Osteoblast (primary cell): ENCODE results near the gene PARVA. TPM values are rescaled to one million over a fixed set of nuclear protein-coding genes. Genes with fewer than 3 reads are reported as not detected.
A peak's percentile ranks its signal among the peaks of the same experiment; 100 is the strongest.

Experiments
- DNase-seq: peaks from one replicate; pipeline ENCODE4 v3.0.0; 2011; ENCODE audit warnings: low spot score, mixed read lengths; ENCODE audit not compliant: insufficient read length; ENCODE audit errors: missing footprints
- H2AFZ ChIP-seq: 2 replicates; pipeline ENCODE4 v1.6.0; 2011; ENCODE audit warnings: mild to moderate bottlenecking, low read length
- H3K27ac ChIP-seq: 2 replicates; pipeline ENCODE4 v1.5.1; 2011; ENCODE audit warnings: mild to moderate bottlenecking, low read depth, low read length, moderate library complexity
- H3K27me3 ChIP-seq: 2 replicates; pipeline ENCODE4 v1.6.0; 2012; ENCODE audit warnings: mild to moderate bottlenecking, control low read depth, inconsistent platforms, low read length, moderate library complexity; ENCODE audit not compliant: insufficient read depth
- H3K36me3 ChIP-seq: 2 replicates; pipeline ENCODE4 v1.5.1; 2011; ENCODE audit warnings: mild to moderate bottlenecking, low read length, control low read depth, moderate library complexity; ENCODE audit not compliant: insufficient read depth
- H3K4me1 ChIP-seq: 2 replicates; pipeline ENCODE4 v1.5.1; 2011; ENCODE audit warnings: mild to moderate bottlenecking, low read length, control low read depth, moderate library complexity; ENCODE audit not compliant: insufficient read depth
- H3K4me2 ChIP-seq: 2 replicates; pipeline ENCODE4 v1.6.0; 2011; ENCODE audit warnings: mild to moderate bottlenecking, low read length; ENCODE audit not compliant: insufficient read depth
- H3K4me3 ChIP-seq: fragments of 200-600 bp; sonication (generic); 3 replicates; pipeline ENCODE4 v1.5.1; 2012; ENCODE audit warnings: mild to moderate bottlenecking, low read length, inconsistent platforms; ENCODE audit not compliant: insufficient read depth
- H3K79me2 ChIP-seq: 2 replicates; pipeline ENCODE4 v1.6.0; 2012; ENCODE audit warnings: mild to moderate bottlenecking, low read length, control low read depth, inconsistent platforms; ENCODE audit not compliant: insufficient read depth
- H3K9me3 ChIP-seq: 2 replicates; pipeline ENCODE4 v1.5.1; 2011; ENCODE audit warnings: low read depth, low read length, control low read depth
- H4K20me1 ChIP-seq: 2 replicates; pipeline ENCODE4 v1.6.0; 2012; ENCODE audit warnings: mild to moderate bottlenecking, low read length, control low read depth; ENCODE audit not compliant: insufficient read depth
- CTCF ChIP-seq: IDR thresholded peaks from 2 replicates; pipeline ENCODE4 v1.5.1; 2011; ENCODE audit warnings: mild to moderate bottlenecking, low read depth, low read length, moderate library complexity; ENCODE audit errors: extremely low read depth
- total RNA-seq: library from RNA; depleted of rRNA; stranded (reverse); fragments of >200 nt; gene quantifications from 2 replicates; pipeline ENCODE4 v1.2.3, GENCODE V29; 2012

PARVA gene
- total RNA-seq, 1 donor, result 74.9 TPM

- peaks cover 13% of the 10 kb centered on the region for H3K4me1 ChIP-seq
- H4K20me1 ChIP-seq, result no peaks in the 10 kb centered on the region
- H3K27me3 ChIP-seq, result no peaks in the 10 kb centered on the region
- no peak for TF ChIP-seq CTCF
- H3K9me3 ChIP-seq, result no peaks in the 10 kb centered on the region
- H3K79me2 ChIP-seq, result no peaks in the 10 kb centered on the region
- no peak overlapping the region for H2AFZ ChIP-seq
- no peaks in the 10 kb centered on the region for H3K36me3 ChIP-seq
- no peak overlapping the region for H3K4me2 ChIP-seq
- DNase-seq, result no peak
- no peak overlapping the region for H3K27ac ChIP-seq
- H3K4me3 ChIP-seq, result no peak overlapping the region
Observed at GRCh38 chr11:12372111-12372510, 5.3 kb upstream of the PARVA start.

DNA sequence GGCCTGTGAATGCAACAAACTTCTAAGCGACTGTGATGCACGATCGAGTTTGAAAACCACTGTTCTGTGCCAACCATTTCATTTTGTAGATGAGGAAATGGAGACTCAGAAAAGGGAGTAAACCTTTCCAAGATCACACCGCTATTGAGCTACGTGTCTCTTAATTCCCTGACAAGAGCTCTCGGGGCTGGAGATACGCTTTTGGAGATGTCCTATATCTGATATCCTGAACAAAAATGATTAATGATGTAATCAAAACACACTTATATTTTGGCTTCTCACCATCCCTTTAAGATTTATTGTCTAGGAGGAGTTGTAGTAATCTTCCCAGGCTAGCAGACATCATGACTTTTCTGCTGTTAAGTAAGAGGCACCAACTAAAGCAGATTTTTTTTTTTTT, 1.7 kb upstream of the PARVA start:
- Histone ChIP-seq H2AFZ (no peak overlapping the region), H3K27ac (no peak overlapping the region)

DNA sequence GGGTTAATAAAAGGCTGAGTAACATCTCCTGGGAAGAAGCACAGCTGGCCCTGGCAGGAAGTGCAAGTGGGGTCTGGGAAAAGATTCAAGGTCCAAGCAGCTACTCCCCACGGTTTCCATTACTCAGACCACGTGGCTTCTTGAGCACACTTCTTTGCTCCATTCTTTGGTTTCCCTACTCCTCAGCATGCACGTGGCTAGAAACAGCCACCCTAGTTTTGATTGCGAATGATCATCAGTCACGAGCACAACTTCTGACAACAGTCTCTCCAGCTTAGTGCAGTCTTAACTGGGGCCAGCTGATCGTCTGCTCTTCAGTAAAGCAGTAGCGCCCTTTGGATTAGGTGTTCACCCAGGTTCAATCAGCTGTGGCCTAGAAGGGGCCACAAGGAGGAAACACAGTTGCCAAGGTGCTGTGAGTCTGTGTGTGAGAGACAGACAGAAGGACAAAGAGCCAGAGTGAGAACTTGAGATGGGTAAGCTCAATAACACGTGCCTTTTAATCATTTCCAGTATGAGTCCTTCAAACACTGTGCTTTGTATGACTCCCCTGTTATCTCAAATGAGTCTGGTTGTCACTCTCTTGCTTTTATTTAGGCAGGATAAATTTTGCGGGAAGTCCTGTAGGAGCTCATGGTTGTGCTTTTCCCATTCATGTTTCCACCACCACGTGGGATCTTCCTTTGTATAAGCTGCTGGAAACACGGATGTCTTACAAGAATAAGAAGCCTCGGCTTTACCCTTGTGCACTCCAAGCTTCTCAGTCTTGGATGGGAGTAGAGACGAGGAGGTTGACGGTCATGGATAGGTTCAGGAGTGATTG, 901 bp upstream of the PARVA start:
- peak; percentile 69 for DNase-seq
- Histone ChIP-seq H3K4me2 (peak overlapping the region; percentile 76), H3K9me3 (no peaks in the 10 kb centered on the region), H3K4me3 (peak overlapping the region; percentile 89), H2AFZ (peak overlapping the region; percentile 82), H4K20me1 (peaks cover 17% of the 10 kb centered on the region), H3K79me2 (peaks cover 35% of the 10 kb centered on the region), H3K27ac (peak overlapping the region; percentile 96), H3K4me1 (peaks cover 26% of the 10 kb centered on the region), H3K27me3 (no peaks in the 10 kb centered on the region), H3K36me3 (peaks cover 6% of the 10 kb centered on the region)
- TF ChIP-seq CTCF, result no peak

More for the DNA sequence above, 1.7 kb upstream of the PARVA start:
- Histone ChIP-seq H3K4me2 (no peak overlapping the region), H3K4me3 (no peak overlapping the region), H3K36me3 (no peaks in the 10 kb centered on the region), H3K9me3 (no peaks in the 10 kb centered on the region), H3K27me3 (no peaks in the 10 kb centered on the region), H3K79me2 (peaks cover 28% of the 10 kb centered on the region), H3K4me1 (peaks cover 26% of the 10 kb centered on the region), H4K20me1 (peaks cover 11% of the 10 kb centered on the region)
- TF ChIP-seq CTCF, result no peak
- no peak for DNase-seq

DNA sequence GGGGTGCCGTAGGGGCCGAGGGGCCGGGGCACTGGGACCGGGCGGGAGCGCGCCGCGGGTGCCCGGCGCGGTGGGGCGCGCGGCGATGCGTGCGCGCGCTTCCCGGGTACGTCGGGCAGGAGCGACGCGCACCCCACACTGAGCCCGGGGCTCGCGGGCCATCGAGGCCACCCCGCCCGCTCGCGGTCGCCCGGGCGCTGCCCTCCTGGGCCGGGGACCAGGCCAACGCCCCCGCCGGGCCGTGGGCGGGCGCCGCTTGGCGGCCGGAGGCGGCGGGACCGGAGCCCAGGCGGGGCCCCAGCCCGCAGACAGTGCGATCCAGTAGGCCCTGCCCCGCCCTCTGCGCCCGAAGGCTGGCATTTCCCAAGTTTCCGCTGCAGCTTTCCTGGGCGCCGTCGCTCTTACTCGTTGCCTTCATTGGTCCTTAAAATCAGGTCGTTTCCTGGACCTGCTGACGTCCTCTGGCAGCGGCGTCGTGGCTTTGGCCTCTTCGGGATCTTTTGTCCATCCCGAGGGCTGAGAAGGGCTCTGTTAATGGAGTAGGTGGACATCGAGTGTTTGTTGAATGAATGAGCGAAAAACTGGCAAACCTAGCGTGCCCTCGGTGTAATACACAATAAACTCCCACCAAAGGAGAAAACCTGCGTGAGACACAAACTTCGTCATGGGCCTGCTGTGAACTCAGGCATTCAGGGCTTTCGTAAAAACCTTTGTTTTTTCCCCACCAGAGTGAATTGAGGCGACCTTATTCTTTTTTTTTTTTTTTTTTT, 638 bp downstream of the PARVA start:
- peak overlapping the region; percentile 93 for H3K4me2 ChIP-seq
- H3K27me3 ChIP-seq, result no peaks in the 10 kb centered on the region
- peak overlapping the region; percentile 96 for H3K27ac ChIP-seq
- H3K9me3 ChIP-seq, result no peaks in the 10 kb centered on the region
- H3K36me3 ChIP-seq, result peaks cover 9% of the 10 kb centered on the region
- H3K79me2 ChIP-seq, result peaks cover 49% of the 10 kb centered on the region
- H4K20me1 ChIP-seq, result peaks cover 29% of the 10 kb centered on the region
- DNase-seq, result peak; percentile 95
- peaks cover 36% of the 10 kb centered on the region for H3K4me1 ChIP-seq
- no peak for TF ChIP-seq CTCF
- H2AFZ ChIP-seq, result peak overlapping the region; percentile 88
- peak overlapping the region; percentile 89 for H3K4me3 ChIP-seq
